GM12873 (cell line): ENCODE results near the gene HS3ST4.

Experiments used
- CTCF ChIP-seq: IDR thresholded peaks from 2 replicates; pipeline ENCODE4 v1.5.1; 2012; ENCODE audit warnings: low read depth, mild to moderate bottlenecking, moderate library complexity, low read length, control low read depth; ENCODE audit not compliant: insufficient read depth; ENCODE audit errors: missing control alignments

HS3ST4 gene

GRCh38 chr16:25764466-25764865 is 72.7 kb downstream of the HS3ST4 start:
- TF ChIP-seq CTCF, result no peak

- TF ChIP-seq CTCF, result no peak
These were observed 79.5 kb downstream of the HS3ST4 start for GRCh38 chr16:25771216-25771615.

GRCh38 chr16:25771812-25772568 is 80.2 kb downstream of the HS3ST4 start:
- TF ChIP-seq CTCF, result no peak

GRCh38 chr16:25783226-25783625 is 91.5 kb downstream of the HS3ST4 start:
- TF ChIP-seq CTCF, result no peak

GRCh38 chr16:25785361-25785760 is 93.6 kb downstream of the HS3ST4 start:
- no peak for TF ChIP-seq CTCF

- no peak for TF ChIP-seq CTCF
These were observed 95.0 kb downstream of the HS3ST4 start for GRCh38 chr16:25786748-25787147.

GRCh38 chr16:25788637-25789036 is 96.9 kb downstream of the HS3ST4 start:
- no peak for TF ChIP-seq CTCF

- TF ChIP-seq CTCF, result no peak
These were observed 104.5 kb downstream of the HS3ST4 start for GRCh38 chr16:25796239-25796638.
